ENCODE data around the gene RDH11. TPM values are rescaled to one million over a fixed set of nuclear protein-coding genes. Genes with fewer than 3 reads are reported as not detected.
"Not testable (repeated sequence)": the region's sequence is repeated elsewhere in the genome, so short reads cannot be mapped to it uniquely, and the experiment has no call there.

The RDH11 gene, protein sequence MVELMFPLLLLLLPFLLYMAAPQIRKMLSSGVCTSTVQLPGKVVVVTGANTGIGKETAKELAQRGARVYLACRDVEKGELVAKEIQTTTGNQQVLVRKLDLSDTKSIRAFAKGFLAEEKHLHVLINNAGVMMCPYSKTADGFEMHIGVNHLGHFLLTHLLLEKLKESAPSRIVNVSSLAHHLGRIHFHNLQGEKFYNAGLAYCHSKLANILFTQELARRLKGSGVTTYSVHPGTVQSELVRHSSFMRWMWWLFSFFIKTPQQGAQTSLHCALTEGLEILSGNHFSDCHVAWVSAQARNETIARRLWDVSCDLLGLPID
- total RNA-seq, result 55.8 TPM

DNA sequence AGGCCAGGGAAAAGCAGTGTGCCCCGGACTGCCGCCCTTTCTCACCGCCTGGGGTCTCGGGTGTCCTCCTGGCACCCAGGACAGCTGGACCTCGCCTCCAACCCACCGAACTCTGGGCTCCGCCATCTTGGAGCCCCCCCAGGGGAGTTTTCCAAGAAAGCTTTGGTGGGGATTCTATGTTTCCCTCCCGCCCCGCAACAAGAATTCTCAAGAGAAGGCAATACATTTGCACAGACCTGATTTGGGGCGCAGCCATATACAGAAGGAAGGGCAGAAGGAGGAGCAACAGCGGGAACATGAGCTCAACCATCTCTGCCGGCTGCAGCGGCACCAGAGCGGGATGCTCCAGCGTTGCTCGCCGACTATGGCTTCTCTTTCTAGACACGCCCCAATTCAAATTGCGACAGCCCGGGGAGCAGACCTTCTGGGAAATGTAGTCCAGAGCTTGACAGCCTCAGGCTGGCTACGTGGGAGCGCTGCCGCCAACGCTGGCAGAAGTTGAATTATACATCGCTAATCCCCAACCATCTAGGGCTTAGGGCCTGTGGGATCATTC lies at the start of gene RDH11:
RDH11 (minus strand) TSS at position 371 of the 556 bp plus-strand sequence; CDS start at position 310, 61 bp downstream.
- peak; percentile 83 for DNase-seq

DNA sequence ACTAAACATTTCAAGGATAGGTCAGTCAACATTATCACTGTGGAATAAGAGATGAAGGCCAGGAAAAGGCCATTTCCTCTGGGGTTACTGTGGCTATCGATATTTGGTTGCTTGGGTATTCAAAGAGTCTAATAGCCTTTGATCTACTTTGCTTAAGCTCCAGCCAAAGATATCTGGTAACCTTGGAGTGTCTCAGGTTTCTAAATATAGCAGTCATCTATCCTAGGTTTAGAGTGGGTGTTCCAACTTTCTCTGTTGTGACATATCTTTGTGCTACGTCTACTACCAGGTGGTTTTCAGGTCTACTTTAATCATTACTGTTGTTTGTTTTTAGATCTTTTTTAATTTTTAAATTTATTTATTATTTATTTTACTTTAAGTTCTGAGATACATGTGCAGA lies 48.5 kb upstream of the RDH11 start:
- no peak for DNase-seq

DNA sequence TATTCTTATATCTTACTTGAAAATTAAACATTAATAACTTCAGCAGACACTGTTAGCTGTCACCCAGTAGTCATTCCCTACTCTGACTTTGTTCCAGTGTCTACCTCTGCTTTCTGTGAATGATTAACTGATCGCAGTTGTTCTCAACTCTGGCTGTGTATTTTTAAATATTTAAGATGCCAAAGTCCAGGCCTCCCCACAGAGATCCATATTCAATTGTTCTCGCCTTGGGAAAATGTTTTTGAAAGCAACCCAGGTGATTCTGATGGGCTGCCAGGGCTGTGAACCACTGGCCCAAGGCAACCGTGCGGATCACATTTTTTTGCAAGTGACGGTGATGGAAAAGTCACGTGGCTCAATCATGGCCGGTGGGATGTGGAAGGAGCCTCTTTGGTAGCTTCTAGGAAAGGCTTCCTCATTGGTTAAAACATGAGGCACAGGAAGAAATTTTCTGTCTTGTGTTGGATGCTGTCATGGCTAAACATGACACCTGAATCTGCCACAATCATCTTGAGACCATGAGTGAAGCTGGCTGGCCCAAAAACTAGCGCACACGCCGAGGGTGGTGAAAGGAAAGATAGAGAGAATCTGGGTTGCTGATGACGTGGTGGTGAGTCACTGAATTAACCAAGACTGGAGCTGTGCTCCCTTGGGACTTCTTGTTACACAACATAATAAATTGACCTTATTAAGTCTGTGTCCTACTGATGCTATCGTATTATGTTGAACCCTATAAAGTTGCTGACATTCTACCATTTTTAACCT lies 43.4 kb upstream of the RDH11 start:
- no peak for DNase-seq

DNA sequence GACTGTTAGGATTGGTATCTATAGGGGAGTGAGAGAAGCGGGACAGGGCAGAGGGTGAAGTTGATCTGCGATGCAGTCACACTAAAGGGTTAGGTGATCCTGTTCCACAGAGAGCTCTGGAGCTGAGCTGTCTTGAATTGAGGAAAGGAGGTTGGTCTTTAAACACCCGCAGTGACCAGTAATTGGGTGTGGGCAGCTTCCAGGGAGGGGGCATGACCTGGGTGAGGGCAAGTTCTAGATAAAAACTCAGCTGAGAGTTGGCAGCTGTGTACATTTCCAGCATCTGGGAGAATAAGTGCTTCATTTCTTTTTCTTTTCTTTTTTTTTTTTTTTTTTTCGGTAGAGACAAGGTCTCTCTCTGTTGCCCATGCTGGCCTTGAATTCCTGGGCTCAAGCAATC lies 41.2 kb upstream of the RDH11 start:
- no peak for DNase-seq

DNA sequence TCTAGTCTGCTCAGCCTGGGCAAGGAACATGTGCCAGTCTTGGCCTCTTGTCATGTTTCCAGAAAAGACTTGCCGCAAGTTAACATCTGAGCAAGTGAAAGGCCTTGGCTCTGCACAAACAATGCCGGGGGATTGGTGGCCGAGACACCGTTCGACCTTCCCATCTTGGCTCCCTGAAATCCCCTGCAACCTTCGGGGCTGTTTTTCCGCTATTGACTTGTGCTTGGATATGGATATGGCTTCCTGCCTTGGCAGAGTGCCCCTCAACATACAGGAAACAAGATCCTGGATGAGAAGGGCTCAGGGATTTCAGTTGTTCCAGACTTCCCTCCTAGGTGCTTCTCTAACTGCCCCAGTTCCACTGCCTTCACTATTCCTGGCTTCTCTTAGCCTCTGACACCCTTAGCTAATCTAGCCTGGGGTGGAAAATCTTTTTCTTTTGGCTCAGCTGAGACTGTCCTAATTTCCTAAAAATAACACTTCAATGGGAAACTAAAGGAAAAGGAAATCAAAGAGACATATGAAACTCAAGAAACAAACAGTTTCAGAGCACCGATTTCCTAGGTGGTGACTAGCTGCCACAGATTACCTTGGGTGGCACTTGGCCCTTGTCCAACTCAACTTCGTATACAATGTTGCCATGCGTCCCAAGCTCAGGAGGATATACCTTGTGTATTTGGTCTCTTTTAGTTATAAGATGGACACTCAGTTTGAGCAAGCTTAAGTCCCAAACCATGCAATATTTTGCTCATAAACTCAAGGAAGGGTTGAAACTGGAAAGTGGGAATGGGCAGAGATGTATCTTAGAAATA lies 40.0 kb upstream of the RDH11 start:
- DNase-seq, result no peak

DNA sequence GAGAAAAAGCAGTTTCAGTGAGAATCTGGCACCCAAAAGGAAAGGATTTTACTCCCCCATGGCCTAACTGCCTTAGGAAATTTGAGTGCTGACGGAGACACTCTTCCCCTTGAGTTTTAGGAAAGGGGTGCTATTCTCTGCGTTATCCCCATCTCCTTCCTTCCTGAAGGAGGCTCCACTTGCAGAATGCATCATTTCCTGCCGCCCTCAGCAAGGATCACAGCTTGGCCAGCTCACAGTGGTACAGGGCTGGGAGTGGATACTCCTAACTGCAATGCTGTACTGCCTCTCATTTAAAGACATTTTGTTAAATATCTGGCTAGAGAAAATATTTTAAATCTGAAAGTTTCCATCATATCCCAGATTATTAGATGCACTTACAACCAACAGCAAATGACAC lies 39.1 kb upstream of the RDH11 start:
- no peak for DNase-seq

DNA sequence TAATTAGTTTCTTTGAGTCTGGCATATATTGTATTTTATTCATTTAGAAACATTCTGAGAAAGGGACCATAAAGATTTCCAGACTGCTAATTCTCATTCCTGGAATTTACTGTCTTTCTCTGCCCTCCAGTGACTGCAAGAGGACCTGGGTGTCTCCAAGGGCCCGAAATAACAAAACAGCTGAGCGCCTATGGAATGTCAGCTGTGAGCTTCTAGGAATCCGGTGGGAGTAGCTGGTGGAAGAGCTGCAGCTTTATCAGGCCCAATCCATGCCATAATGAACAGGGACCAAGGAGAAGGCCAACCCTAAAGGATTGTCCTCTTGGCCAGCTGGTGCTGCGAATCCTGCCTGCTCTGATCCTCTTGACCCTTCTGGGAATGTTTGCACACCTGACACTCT lies 38.1 kb upstream of the RDH11 start:
- DNase-seq, result no peak

DNA sequence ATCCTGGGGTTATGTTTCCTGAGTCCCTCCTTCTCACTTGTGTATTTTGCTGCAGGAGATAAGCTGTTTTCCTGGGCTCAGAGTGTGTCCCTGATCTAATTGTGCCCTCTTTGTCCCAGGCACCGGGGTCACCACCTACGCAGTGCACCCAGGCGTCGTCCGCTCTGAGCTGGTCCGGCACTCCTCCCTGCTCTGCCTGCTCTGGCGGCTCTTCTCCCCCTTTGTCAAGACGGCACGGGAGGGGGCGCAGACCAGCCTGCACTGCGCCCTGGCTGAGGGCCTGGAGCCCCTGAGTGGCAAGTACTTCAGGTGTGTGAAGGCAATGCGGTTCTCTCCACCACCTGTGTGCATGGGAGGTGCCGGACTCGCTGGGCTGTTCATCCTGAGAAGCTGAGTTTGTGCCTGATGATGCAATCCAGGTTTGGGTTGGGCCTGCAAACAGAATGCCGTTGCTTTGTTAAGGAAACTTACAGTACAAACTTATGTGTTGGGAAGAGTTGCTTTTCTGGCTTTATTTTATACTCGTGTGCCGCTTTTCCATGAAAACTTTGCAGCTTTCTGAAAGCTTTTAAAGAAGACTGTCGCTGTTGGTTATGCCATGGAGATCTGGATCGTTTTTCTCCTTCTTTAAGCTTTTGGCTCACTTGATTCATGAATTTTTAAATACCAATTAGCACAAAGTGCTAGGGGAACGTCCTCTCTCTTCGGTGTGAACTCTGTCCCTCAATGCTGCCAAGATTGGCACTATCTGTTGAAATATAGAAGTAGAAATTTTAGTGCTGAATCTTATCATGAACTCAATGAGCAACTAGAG lies 33.7 kb upstream of the RDH11 start:
- DNase-seq, result no peak

DNA sequence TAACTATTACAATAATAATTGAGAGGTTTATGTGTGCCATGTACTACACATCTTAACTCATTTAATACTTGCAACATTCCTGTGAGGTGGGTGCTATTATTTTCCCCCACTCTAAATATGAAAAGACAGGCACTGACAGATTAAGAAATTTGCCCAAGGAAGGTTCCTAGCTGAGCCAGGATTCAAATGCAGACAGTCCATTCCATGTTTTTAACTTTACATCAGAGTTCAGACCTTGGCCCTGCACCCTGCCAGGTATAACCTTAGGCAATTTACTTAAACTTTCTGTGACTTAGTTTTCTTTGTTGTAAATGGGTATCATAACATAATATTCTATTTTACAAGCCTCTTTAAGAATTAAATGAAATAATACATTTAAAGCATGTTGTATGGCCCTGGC lies 32.7 kb upstream of the RDH11 start:
- no peak for DNase-seq

DNA sequence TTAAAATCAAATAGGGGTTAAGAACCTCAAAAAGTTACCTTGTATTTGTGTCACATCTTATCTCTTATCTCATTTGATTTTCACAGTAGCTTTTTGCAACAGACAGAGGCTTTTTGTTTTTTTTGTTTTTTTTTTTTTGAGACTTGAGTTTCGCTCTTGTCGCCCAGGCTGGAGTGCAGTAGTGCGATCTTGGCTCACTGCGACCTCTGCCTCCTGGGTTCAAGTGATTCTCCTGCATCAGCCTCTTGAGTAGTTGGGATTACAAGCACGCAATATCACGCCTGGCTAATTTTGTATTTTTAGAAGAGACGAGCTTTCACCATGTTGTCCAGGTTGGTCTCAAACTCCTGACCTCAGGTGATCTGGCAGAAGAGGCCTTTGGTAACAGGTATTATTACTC lies 31.8 kb upstream of the RDH11 start:
- no peak for DNase-seq

DNA sequence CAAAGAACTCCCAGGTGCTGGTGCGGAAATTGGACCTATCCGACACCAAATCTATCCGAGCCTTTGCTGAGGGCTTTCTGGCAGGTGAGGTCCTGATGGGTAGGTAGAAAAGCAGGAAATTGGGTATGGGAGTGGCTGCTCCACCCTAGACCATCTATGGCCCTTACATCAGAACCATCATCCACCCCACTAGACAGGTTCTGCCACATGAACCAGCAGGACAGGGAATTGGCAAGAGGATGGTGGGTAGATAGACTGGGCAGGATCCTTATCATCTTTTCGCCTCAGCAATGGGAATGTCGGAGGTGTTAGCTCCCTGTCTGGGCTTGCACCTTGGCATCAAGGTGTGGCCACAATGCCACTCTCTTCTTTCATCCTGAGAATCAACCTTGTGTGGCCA lies 29.6 kb upstream of the RDH11 start:
- DNase-seq, result no peak

DNA sequence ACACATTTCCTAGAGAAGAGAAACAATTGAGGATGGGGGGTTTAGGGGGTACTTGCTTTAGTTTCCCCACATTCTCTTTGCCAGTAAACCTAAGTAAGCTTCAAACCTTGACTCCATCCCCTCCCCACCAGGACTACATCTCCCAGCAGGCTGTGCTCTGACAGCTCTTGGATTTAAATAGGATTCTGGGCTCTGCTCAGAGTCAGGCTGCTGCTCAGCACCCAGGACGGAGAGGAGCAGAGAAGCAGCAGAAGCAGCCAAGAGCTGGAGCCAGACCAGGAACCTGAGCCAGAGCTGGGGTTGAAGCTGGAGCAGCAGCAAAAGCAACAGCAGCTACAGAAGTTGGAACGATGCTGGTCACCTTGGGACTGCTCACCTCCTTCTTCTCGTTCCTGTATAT lies 26.7 kb upstream of the RDH11 start:
- DNase-seq, result no peak

DNA sequence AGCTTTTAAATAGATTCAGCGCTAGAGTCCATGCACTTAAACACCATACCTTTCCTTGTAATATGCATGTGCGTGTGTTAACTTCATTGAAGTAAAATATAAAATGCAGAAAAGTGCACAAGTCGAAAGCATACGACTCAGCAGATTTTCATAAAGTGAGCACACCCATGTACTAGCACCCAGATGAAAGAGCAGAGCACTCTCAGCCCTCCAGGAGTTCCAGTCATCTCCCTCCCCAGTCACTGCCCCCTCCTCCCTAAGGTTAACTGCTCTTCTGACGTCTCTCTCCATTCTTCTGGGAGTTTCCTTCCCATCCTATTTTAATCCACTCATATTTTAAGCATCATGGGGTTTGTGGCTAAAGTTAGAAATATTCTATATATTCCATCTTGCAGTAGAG lies 26.3 kb upstream of the RDH11 start:
- DNase-seq, result no peak

DNA sequence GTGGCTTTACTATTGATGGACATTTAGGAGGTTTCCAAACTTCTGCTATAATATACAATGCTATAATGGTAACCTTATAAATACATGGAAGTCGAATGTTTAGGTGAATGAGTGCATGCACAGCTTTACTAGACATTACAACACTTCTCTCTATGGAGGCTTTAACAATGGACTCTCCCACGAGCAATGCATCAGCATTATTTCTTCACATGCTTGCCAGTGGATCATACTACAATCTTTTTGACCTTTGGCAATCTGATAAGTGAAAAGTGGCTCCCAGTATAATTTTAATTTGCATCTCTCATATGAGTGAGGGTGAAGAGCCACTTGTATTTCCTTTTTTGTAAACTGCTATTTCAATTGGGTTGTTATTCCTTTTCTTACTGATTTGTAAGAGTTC lies 24.3 kb upstream of the RDH11 start:
- DNase-seq, result no peak

DNA sequence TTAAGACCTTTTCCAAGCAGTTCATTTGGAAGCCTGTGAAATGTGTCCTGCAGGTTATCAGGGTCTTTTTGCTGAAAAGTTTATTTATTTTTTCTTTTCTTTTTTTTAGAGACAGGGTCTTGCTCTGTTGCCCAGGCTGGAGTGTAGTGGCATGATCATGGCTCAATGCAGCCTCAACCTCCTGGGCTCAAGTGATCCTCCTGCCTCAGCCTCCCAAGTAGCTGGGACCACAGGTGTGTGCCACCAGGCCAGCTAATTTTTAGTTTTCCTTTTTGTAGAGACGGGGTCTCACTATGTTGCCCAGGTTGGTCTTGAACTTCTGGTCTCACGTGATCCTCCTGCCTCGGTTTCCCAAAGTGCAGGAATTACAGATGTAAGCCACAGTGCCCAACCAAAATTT lies 23.8 kb upstream of the RDH11 start:
- not testable (repeated sequence) for DNase-seq

DNA sequence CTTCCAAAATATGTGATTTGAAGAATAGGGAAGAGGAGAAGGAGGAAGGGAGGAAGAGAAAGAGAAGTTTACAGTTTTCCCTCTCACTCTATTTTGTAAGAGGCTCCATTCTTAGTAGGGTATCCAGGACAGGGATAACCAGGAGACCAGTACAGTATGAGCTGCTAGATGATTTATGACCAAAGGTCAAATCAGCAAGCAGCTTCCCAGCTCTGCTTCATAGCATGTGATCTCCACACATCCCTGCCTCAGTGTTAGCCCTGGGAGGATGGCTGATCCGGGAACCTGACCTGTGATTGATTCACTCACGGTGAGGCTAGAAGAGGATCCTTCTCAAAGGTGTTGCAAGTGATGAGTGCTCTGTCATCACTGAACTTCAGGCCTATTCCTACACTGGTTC lies 22.7 kb upstream of the RDH11 start:
- no peak for DNase-seq

DNA sequence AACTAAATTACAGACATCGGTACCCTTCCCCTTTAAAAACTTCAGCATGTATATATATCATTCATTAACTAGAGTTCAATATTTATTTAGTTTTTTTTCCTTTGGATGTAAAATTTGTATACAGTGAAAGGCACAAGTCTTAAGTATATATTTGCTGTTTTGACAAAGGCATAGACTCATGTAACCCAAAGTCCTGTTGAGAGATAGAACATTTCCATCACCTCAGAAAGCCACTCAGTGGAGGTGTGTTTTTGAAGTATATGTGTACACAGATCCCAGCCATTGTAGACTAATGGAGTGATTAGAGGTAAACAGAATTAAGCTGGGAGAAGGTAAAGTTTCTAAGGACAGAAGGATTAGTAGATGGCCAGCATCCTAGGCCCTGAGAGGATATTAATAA lies 21.5 kb upstream of the RDH11 start:
- no peak for DNase-seq

DNA sequence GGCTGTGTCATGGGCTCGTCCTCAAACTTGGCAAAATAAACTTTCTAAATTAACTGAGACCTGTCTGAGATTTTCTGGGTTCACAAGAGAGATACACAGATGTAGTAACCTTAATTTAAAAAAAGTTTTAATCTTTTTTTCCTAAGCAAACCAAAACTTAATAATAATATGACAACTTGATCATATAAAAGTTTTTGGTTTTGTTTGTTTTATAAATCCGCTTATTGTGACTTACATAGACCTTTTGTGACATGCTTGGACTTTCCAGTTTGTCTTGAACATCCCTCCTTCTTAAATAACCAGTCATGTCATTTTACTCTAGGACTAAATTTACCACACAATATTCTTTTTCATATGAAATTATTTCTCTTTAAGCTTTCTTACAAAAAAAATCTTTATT lies 14.6 kb upstream of the RDH11 start:
- no peak for DNase-seq

DNA sequence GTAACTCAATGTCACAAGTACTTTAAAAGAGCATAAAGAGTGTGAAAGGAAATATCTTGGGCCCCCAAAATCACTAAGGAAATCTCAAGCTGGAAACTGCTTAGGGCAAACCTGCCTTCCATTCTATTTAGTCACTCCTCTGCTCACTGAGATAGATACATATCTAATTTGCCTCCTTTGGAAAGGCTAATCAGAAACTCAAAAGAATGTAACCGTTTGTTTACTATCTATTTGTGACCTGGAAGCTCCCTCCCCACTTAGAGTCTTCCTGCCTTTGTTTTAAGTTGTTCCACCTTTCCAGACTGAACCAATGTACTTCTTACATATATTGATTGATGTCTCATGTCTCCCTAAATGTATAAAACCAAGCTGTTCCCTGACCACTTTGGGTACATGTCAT lies 14.2 kb upstream of the RDH11 start:
- DNase-seq, result not testable (repeated sequence)

DNA sequence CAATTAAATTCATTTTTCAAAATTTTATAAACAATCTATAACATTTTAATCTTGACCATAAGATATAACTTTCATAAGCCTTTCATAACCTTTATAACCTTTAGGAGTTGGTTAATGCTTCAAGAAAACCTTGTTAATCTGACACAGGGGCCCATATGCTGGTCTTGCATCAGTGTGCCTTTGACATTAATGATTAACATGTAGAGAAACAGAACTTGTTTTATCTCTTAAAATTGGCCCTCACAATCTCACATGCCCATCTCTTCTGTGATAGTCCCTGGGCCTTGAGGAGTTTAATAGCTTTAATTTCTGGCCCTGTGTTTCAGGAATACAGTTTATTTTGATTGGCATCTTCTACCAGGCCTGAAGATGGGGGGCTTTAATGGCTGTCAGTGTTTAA lies 13.8 kb upstream of the RDH11 start:
- not testable (repeated sequence) for DNase-seq

DNA sequence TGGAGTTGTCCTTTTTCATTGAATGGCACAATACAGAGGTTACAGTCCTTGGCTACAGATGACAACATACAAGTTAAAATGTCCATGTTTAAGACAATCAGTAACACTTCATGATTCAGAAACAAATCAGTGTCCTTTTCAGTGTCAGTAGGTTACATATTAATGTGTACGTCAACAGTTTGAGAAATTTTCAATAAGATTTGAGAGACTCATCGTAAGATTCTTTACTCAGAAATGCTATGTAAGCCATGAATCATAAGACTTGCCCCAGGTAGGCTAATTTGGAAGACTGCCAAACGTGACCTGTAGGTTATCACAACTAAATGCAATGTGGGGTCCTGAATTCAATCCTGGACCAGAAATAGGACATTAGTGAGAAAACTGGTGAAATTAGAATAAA lies 9.6 kb upstream of the RDH11 start:
- DNase-seq, result no peak

All from skin of body (tissue), 2 donors.